ENCODE data around the gene SEC24B. TPM values are rescaled to one million over a fixed set of nuclear protein-coding genes. Genes with fewer than 3 reads are reported as not detected.

Gene SEC24B
- total and polyA plus RNA-seq, 10 of the 15 experiments (the other 5 are each of a cell fraction or from before 2014, with no cell fraction given) = 6.4 to 43.2 (median 16.0) TPM

- no peak for TF ChIP-seq MAX (IDR thresholded peaks at IDR 0.05; ENCODE audit: low read depth, low read length)
- peak; percentile 73 to 87 for TF ChIP-seq BHLHE40 (IDR thresholded peaks at IDR 0.05; ENCODE audit: borderline replicate concordance in 1 of 2, low read depth in 2 of 2, low read length in 1 of 2)
Measured at GRCh38 chr4:109424093-109424841, 9.3 kb upstream of the SEC24B start (continued).

- Histone ChIP-seq H3K4me1 (ENCODE audit: control insufficient read depth, insufficient read depth, low read length) (no peaks in the 10 kb centered on the region), H4K20me1 (ENCODE audit: control insufficient read depth, insufficient read depth) (no peaks in the 10 kb centered on the region), H3K4me3 (no peak overlapping the region), H3K27ac (ENCODE audit: control insufficient read depth, insufficient read depth) (no peak overlapping the region), H3K9ac (ENCODE audit: control insufficient read depth, insufficient read depth, low read length) (no peak overlapping the region), H3K27me3 (replicated peaks in 1 of 2; ENCODE audit: control insufficient read depth in 2 of 2, insufficient read depth in 2 of 2, low read length in 1 of 2) (no peaks in the 10 kb centered on the region), H3K79me2 (ENCODE audit: control insufficient read depth, insufficient read depth, low read length) (no peaks in the 10 kb centered on the region), H3K4me2 (ENCODE audit: control insufficient read depth, insufficient read depth) (no peak overlapping the region), H3K36me3 (ENCODE audit: control insufficient read depth in 2 of 2, insufficient read depth in 2 of 2, low read length in 1 of 2) (no peaks in the 10 kb centered on the region), H3K9me3 (replicated peaks; ENCODE audit: control insufficient read depth, insufficient read depth, low read length) (no peaks in the 10 kb centered on the region), H2AFZ (ENCODE audit: control insufficient read depth, low read depth, low read length) (no peak overlapping the region)
- RAD21 ChIA-PET (ENCODE audit: unreplicated experiment) = interaction anchor here (1.0 to 1.7 kb wide), 5 partner anchors 147 to 553 kb away, joined by 3 to 5 read pairs (median 4); no protein-coding TSS in a partner anchor
- POLR2A ChIA-PET = no interaction called here
- SMC1A ChIA-PET (ENCODE audit: uncharacterized antibody, unreplicated experiment) = interaction anchor here (0.7 to 3.0 kb wide), 12 partner anchors 9 to 572 kb away, joined by 3 to 9 read pairs (median 3); partner anchors contain the start of gene PLA2G12A
- FAIRE-seq (no peak), DNase-seq (ENCODE audit: low read depth, low spot score) (no peak), ATAC-seq (no peak)
- intact Hi-C loops (cut with micrococcal nuclease; ENCODE audit: unreplicated experiment) = no loop called here
- CTCF ChIA-PET = interaction anchor here (0.7 to 5.5 kb wide), 10 partner anchors 7 to 556 kb away, joined by 3 to 36 read pairs (median 3); partner anchors contain the start of genes RRH and SEC24B
- in situ Hi-C loops (cut with MboI) = loop anchor here (5.0 to 25.0 kb wide), 4 partner anchors 387 to 1079 kb away; partner anchors contain the start of gene ELOVL6
- no TSS peak for BruUV-seq (replicated peaks)
- no peak for TF ChIP-seq ZNF687 (IDR thresholded peaks at IDR 0.05)
- no peak for TF ChIP-seq SIX5 (IDR thresholded peaks at IDR 0.05; ENCODE audit: low read depth, low read length, severe bottlenecking)
- TF ChIP-seq BHLHE40 (IDR thresholded peaks at IDR 0.05; ENCODE audit: borderline replicate concordance in 1 of 2, low read depth in 2 of 2, low read length in 1 of 2) = no peak
- no peak for TF ChIP-seq NFIC (IDR thresholded peaks at IDR 0.05; ENCODE audit: low read depth, low read length)
- TF ChIP-seq STAT3 (IDR thresholded peaks at IDR 0.05; ENCODE audit: low read depth, low read length) = no peak
- no peak for TF ChIP-seq PRDM15 (CRISPR knock-in tag; IDR thresholded peaks at IDR 0.05)
- no peak for TF ChIP-seq NFYA (IDR thresholded peaks at IDR 0.05; ENCODE audit: borderline replicate concordance, low read depth, low read length)
- 86% methylated on average over 4 of the region's 4 CpGs for WGBS (ENCODE audit: insufficient coverage, insufficient replicate concordance, low lambda C conversion rate, missing lambda C conversion rate)
Measured at GRCh38 chr4:109425405-109425804, 8.2 kb upstream of the SEC24B start.
